Astrocyte of the spinal cord (primary cell): ENCODE data around the gene ATXN1L.

Source experiments
- DNase-seq: peaks from one replicate; pipeline ENCODE4 v3.0.0; 2011; ENCODE audit warnings: low read depth, low spot score
- H3K4me3 ChIP-seq: 2 replicates; pipeline ENCODE4 v1.5.1; 2011; ENCODE audit warnings: low read depth, mild to moderate bottlenecking, low read length, moderate library complexity
- CTCF ChIP-seq: IDR thresholded peaks from 2 replicates; pipeline ENCODE4 v1.5.1; 2012; ENCODE audit warnings: low read depth, mild to moderate bottlenecking, low read length, inconsistent platforms
- in situ Hi-C: cut with HindIII; loops from 2 replicates; pipeline ENCODE4 v1.10.0; 2017; ENCODE audit warnings: low sequenced_read_pairs

The ATXN1L gene

GRCh38 chr16:71880176-71880575, 34.4 kb downstream of the ATXN1L start:
- in situ Hi-C loops = no loop called here
- no peak for TF ChIP-seq CTCF
- H3K4me3 ChIP-seq = no peak overlapping the region
- no peak for DNase-seq

- in situ Hi-C loops = no loop called here
- peak overlapping the region; percentile 72 for H3K4me3 ChIP-seq
- peak; percentile 79 for DNase-seq
- TF ChIP-seq CTCF = peak; percentile 91
Measured at GRCh38 chr16:71882505-71883167, 36.9 kb downstream of the ATXN1L start.

GRCh38 chr16:71883168-71883848, 37.5 kb downstream of the ATXN1L start:
- peak; percentile 8 for DNase-seq
- TF ChIP-seq CTCF = peak; percentile 45
- in situ Hi-C loops = no loop called here
- peak overlapping the region; percentile 72 for H3K4me3 ChIP-seq

- in situ Hi-C loops = no loop called here
- H3K4me3 ChIP-seq = peak within 1 kb of the TSS; percentile 72
- no peak for TF ChIP-seq CTCF
- peak; percentile 70 for DNase-seq
Measured at GRCh38 chr16:71883849-71884638, 38.3 kb downstream of the ATXN1L start, which contains the start of gene ZNF821. Gene ZNF821, minus strand, starts transcription at chr16:71884182. Its CDS starts 4,236 bp downstream, at chr16:71879946.

- H3K4me3 ChIP-seq = no peak overlapping the region
- TF ChIP-seq CTCF = no peak
- no peak for DNase-seq
- in situ Hi-C loops = no loop called here
Measured at GRCh38 chr16:71885261-71885650, 39.5 kb downstream of the ATXN1L start.

GRCh38 chr16:71889147-71889546, 43.4 kb downstream of the ATXN1L start:
- in situ Hi-C loops = no loop called here
- no peak for TF ChIP-seq CTCF

More at GRCh38 chr16:71889147-71889546, 43.4 kb downstream of the ATXN1L start:
- DNase-seq = no peak
- H3K4me3 ChIP-seq = no peak overlapping the region
